Fibroblast of lung (primary cell): ENCODE data around the gene LRRC46. TPM values are rescaled to one million over a fixed set of nuclear protein-coding genes. Genes with fewer than 3 reads are reported as not detected.

ENCODE experiments used
- DNase-seq, 2 donors: peaks; one replicate each; pipeline versions ENCODE4 v3.0.0 to v3.0.0-alpha.2; 2010; ENCODE audit warnings: low read depth in 2 of 2
- H2AFZ ChIP-seq: 2 replicates; pipeline ENCODE4 v1.5.1; 2012; ENCODE audit warnings: low read length, control low read depth, inconsistent platforms
- H3K27ac ChIP-seq: 2 replicates; pipeline ENCODE4 v1.5.1; 2011; ENCODE audit warnings: low read length, control low read depth; ENCODE audit not compliant: insufficient read depth
- H3K27me3 ChIP-seq: 2 replicates; pipeline ENCODE4 v1.5.1; 2011; ENCODE audit warnings: mild to moderate bottlenecking, low read length; ENCODE audit not compliant: control insufficient read depth, insufficient read depth
- H3K36me3 ChIP-seq: 2 replicates; pipeline ENCODE4 v1.5.1; 2011; ENCODE audit warnings: low read length; ENCODE audit not compliant: control insufficient read depth, insufficient read depth
- H3K4me1 ChIP-seq: 2 replicates; pipeline ENCODE4 v1.5.1; 2011; ENCODE audit warnings: low read length; ENCODE audit not compliant: control insufficient read depth, insufficient read depth; ENCODE audit errors: extremely low read depth
- H3K4me2 ChIP-seq: 2 replicates; pipeline ENCODE4 v1.5.1; 2011; ENCODE audit warnings: low read length, control low read depth; ENCODE audit not compliant: insufficient read depth; ENCODE audit errors: extremely low read depth
- H3K4me3 ChIP-seq, 4 experiments: fragments of 200-600 bp in 1 of 4; sonication (generic) in 1 of 4; replicated peaks in 1 of 4; 2 replicates each; pipeline ENCODE4 v1.5.1; 2011 to 2016; ENCODE audit warnings: low read length in 4 of 4, low read depth in 3 of 4, mild to moderate bottlenecking in 3 of 4, control low read depth in 2 of 4, inconsistent platforms in 1 of 4, mixed read lengths in 1 of 4; ENCODE audit not compliant: insufficient read depth in 1 of 4; ENCODE audit errors: control extremely low read depth in 1 of 4
- H3K79me2 ChIP-seq: 2 replicates; pipeline ENCODE4 v1.5.1; 2012; ENCODE audit warnings: mild to moderate bottlenecking, low read length, inconsistent platforms; ENCODE audit not compliant: control insufficient read depth, insufficient read depth
- H3K9ac ChIP-seq: 2 replicates; pipeline ENCODE4 v1.5.1; 2011; ENCODE audit warnings: mild to moderate bottlenecking, low read length, control low read depth; ENCODE audit not compliant: insufficient read depth
- H3K9me3 ChIP-seq: 2 replicates; pipeline ENCODE4 v1.5.1; 2012; ENCODE audit warnings: low read depth, low read length; ENCODE audit not compliant: control insufficient read depth, insufficient read depth
- H4K20me1 ChIP-seq: 2 replicates; pipeline ENCODE4 v1.5.1; 2011; ENCODE audit warnings: low read length; ENCODE audit not compliant: control insufficient read depth, insufficient read depth; ENCODE audit errors: extremely low read depth
- EZH2 ChIP-seq: IDR thresholded peaks from 2 replicates; pipeline ENCODE4 v1.5.1; 2012; ENCODE audit warnings: low read length, control low read depth, mild to moderate bottlenecking; ENCODE audit errors: missing control alignments
- polyA plus RNA-seq, 2 donors: library from polyadenylated mRNA; depleted of rRNA in 1 of 2; stranded (reverse) in 1 of 2; unstranded in 1 of 2; fragments of >200 nt; gene quantifications; 2 replicates each; pipeline ENCODE4 v1.2.1, GENCODE V29; 2011 to 2012; ENCODE audit warnings: missing spikeins in 1 of 2
- total RNA-seq: library from RNA; depleted of rRNA; stranded (reverse); fragments of >200 nt; gene quantifications from 2 replicates; pipeline ENCODE4 v1.2.1, GENCODE V29; 2014
- TF ChIP-seq, protein P1 (sequence below), 2 donors: IDR thresholded peaks in 1 of 2; conservative IDR thresholded peaks in 1 of 2; 1 replicate in 1 of 2; 2 replicates in 1 of 2; pipeline ENCODE4 v1.5.1; 2011 to 2012; ENCODE audit warnings: low read length in 2 of 2, control low read depth in 1 of 2, inconsistent platforms in 1 of 2, low read depth in 1 of 2, mild to moderate bottlenecking in 1 of 2

LRRC46 gene
- total and polyA plus RNA-seq, 2 donors (not counting 1 experiment from before 2014, with no cell fraction given): under 0.01 to 0.19 TPM

DNA sequence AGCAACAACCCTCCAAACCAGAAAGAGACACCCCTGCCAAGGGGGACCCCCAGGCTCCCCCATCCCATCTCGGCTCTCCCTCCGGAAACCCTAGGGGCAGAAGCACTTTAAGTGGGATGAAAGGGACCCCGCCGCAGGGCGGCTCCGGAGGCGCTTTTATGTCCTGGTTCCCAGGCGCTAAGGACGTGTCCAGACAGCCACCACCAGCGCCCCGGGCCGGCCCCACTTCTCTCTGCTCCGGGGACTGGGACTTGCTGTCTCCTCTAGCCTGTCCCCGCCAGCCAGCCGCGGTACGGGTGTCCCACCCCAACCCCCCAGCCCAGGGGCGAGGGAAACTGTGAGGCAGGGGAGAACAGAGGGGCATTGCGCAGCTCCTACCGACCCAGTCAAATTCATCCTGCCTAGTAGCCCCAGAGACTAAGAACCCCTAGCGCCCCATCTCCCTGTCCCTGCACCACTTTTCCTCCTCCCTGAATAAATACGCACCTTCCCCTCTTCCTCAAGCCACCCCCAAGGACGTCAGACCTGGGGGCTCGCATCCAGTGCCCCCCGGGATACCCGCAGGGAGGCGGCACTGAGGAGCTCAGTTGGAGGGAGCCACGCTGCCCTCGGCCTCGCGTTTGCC lies 15.4 kb downstream of the LRRC46 start:
- H3K4me1 ChIP-seq: peaks cover 2% of the 10 kb centered on the region
- H2AFZ ChIP-seq: no peak overlapping the region
- no peaks in the 10 kb centered on the region for H4K20me1 ChIP-seq
- H3K36me3 ChIP-seq: no peaks in the 10 kb centered on the region
- no peak overlapping the region for H3K27ac ChIP-seq
- DNase-seq: no peak
- no peaks in the 10 kb centered on the region for H3K79me2 ChIP-seq
- no peak overlapping the region for H3K4me3 ChIP-seq
- no peak overlapping the region for H3K9ac ChIP-seq
- peaks cover 42% of the 10 kb centered on the region for H3K27me3 ChIP-seq
- H3K9me3 ChIP-seq: no peaks in the 10 kb centered on the region
- TF ChIP-seq EZH2: peak; percentile 86
- TF ChIP-seq, protein P1, sequence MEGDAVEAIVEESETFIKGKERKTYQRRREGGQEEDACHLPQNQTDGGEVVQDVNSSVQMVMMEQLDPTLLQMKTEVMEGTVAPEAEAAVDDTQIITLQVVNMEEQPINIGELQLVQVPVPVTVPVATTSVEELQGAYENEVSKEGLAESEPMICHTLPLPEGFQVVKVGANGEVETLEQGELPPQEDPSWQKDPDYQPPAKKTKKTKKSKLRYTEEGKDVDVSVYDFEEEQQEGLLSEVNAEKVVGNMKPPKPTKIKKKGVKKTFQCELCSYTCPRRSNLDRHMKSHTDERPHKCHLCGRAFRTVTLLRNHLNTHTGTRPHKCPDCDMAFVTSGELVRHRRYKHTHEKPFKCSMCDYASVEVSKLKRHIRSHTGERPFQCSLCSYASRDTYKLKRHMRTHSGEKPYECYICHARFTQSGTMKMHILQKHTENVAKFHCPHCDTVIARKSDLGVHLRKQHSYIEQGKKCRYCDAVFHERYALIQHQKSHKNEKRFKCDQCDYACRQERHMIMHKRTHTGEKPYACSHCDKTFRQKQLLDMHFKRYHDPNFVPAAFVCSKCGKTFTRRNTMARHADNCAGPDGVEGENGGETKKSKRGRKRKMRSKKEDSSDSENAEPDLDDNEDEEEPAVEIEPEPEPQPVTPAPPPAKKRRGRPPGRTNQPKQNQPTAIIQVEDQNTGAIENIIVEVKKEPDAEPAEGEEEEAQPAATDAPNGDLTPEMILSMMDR (conservative IDR thresholded peaks at IDR 0.05 in 1 of 2, IDR thresholded peaks at IDR 0.05 in 1 of 2; ENCODE audit: low read depth in 1 of 2, low read length in 2 of 2): peak in 1 of 2 donors; percentile 1
- H3K4me2 ChIP-seq: no peak overlapping the region

DNA sequence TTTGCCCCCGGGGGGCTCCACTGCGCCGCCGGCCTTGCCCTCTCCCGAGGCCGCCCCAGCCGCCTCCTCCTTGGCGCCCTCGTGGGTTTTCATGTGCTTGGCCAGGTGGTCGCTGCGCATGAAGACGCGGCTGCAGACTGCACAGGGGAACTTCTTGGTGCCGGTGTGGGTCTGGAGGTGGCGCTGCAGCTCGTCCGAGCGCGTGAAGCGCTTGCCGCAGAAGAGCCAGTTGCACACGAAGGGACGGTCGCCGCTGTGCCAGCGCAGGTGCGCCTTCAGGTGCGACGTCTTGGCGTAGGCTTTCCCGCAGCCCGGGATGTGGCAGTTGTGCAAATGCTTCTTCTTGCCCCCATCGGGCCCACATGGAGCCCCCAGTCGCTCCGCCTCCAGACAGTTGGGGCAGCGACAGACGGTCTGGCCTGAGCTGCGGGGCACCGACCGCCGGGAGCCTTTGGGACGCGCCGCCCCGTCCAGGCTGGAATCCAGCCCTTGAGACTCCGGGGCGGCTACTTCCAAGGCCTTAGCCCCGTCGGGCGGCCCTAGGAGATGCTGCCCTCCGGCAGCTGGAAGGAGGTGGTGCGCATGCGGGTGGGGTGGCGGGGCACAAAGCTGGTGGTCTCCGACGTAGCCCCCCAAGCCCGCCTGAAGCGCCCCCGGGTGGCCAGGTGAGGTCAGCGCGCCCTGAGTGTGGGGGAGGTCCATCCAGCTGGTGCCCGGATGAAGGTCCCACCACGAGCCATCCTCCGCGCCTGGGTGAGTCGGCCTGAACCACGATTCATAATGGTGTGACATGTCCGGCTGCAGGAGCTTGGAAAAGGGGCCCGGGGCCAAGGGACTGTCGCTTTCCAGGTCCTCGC lies 16.1 kb downstream of the LRRC46 start:
- Histone ChIP-seq H3K9ac (no peak overlapping the region), H3K27me3 (peaks cover 48% of the 10 kb centered on the region), H4K20me1 (no peaks in the 10 kb centered on the region), H3K9me3 (no peaks in the 10 kb centered on the region), H3K4me1 (peaks cover 2% of the 10 kb centered on the region), H3K4me3 (no peak overlapping the region), H3K79me2 (no peaks in the 10 kb centered on the region), H3K27ac (no peak overlapping the region), H2AFZ (no peak overlapping the region), H3K36me3 (no peaks in the 10 kb centered on the region), H3K4me2 (no peak overlapping the region)
- TF ChIP-seq, protein P1 (conservative IDR thresholded peaks at IDR 0.05 in 1 of 2, IDR thresholded peaks at IDR 0.05 in 1 of 2; ENCODE audit: low read depth in 1 of 2, low read length in 2 of 2): peak; percentile 3 to 10
- TF ChIP-seq EZH2: no peak
- no peak for DNase-seq

DNA sequence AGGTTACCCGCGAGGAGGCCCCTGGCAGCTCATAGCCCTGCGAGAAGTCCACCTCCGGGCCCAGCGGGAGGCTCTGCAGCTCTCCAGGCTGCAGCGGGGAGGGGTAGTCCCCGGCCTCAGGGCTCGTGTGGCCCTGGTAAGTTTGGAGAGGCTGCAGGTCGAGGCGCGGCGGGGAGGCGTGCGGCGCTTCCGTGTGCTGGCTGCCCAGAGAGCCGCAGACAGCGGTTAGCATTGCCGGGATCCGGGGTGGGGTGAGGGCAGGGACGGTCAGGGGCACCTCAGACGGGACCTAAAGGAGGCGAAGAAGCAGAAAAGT lies 16.7 kb downstream of the LRRC46 start:
- Histone ChIP-seq H3K36me3 (no peaks in the 10 kb centered on the region), H3K4me3 (no peak overlapping the region), H2AFZ (no peak overlapping the region), H3K27me3 (peaks cover 54% of the 10 kb centered on the region), H3K9me3 (no peaks in the 10 kb centered on the region), H3K27ac (no peak overlapping the region), H4K20me1 (no peaks in the 10 kb centered on the region), H3K79me2 (no peaks in the 10 kb centered on the region), H3K4me2 (no peak overlapping the region), H3K4me1 (peaks cover 2% of the 10 kb centered on the region), H3K9ac (no peak overlapping the region)
- no peak for TF ChIP-seq EZH2
- TF ChIP-seq, protein P1 (conservative IDR thresholded peaks at IDR 0.05 in 1 of 2, IDR thresholded peaks at IDR 0.05 in 1 of 2; ENCODE audit: low read depth in 1 of 2, low read length in 2 of 2): no peak
- DNase-seq: no peak
